OCI-LY3 (cell line): ENCODE measurements around the gene NAA15.
"Not testable (repeated sequence)": the region's sequence is repeated elsewhere in the genome, so short reads cannot be mapped to it uniquely, and the experiment has no call there.

Experiments used
- EZH2phosphoT487 ChIP-seq: fragments of 200-600 bp; shearing (Covaris generic); IDR thresholded peaks from 2 replicates; pipeline ENCODE4 v1.6.1; 2018; ENCODE audit warnings: antibody characterized with exemption, mixed run types, low read depth
- TF ChIP-seq, protein P1 (sequence below): fragments of 200-600, 300-600 bp; sonication (generic); IDR thresholded peaks from 2 replicates; pipeline ENCODE4 v1.5.1; 2014; ENCODE audit warnings: antibody characterized with exemption, low read length, low read depth

DNA sequence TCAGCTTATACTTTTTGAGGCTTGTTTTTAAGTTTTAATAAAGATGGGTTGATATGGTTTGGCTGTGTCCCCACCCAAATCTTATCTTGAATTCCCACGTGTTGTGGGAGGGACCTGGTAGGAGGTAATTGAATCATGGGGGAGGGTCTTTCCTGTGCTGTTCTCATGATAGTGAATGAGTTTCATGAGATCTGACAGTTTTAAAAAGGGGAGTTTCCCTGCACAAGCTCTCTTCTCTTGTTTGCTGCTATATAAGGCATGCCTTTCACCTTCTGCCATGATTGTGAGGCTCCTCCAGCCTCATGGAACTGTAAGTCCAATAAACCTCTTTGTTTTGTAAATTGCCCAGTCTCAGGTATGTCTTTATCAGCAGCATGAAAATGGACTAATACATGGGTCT, 20.8 kb downstream of the NAA15 start:
- TF ChIP-seq, protein P1, sequence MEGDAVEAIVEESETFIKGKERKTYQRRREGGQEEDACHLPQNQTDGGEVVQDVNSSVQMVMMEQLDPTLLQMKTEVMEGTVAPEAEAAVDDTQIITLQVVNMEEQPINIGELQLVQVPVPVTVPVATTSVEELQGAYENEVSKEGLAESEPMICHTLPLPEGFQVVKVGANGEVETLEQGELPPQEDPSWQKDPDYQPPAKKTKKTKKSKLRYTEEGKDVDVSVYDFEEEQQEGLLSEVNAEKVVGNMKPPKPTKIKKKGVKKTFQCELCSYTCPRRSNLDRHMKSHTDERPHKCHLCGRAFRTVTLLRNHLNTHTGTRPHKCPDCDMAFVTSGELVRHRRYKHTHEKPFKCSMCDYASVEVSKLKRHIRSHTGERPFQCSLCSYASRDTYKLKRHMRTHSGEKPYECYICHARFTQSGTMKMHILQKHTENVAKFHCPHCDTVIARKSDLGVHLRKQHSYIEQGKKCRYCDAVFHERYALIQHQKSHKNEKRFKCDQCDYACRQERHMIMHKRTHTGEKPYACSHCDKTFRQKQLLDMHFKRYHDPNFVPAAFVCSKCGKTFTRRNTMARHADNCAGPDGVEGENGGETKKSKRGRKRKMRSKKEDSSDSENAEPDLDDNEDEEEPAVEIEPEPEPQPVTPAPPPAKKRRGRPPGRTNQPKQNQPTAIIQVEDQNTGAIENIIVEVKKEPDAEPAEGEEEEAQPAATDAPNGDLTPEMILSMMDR: not testable (repeated sequence)
- TF ChIP-seq EZH2phosphoT487: not testable (repeated sequence)
